Raji (cell line): Measurements from ENCODE around the gene SFMBT2.

Experiments used
- POLR2A ChIP-seq: IDR thresholded peaks from 2 replicates; pipeline ENCODE4 v1.6.1; 2011; ENCODE audit warnings: low read depth, low read length, control low read depth; ENCODE audit not compliant: insufficient read depth

Gene SFMBT2

DNA sequence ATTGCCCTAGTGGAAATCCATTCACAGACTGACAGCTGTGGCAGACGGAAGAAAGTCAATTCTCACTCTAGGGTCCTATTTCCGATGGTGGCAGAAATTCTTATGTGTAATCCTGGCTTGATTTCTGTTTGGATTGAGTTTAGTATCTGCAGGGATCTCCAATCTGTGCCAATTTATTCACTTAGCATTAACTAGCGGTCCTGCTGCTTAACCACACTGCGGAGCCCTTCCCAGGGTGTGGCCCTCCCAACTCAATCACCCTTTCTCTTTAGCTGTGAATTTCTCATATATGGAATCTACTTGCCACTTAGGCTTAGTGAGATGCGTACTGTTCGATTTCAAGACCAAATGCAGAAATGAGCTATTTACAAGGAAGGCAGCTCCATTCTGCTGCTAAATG lies 215.7 kb downstream of the SFMBT2 start:
- no peak for TF ChIP-seq POLR2A

DNA sequence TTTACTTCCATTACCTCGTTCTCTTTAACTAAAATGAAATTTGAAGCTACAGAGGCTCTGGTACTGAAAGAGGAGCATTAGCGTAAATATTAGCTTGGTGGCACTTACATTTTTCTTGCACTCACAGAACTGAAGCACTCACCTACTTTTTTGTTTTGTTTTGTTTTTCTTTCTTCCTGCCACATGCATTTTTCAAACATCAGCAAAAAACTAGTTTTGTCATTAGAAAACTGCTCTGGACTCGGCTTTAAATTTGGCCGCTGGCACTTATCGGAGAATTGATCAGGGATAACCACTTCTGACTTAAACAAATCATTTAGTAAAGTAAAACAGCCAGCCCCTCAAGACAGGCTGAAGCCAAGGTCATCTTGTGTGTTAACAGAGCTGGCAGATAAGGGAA lies 216.3 kb downstream of the SFMBT2 start:
- TF ChIP-seq POLR2A = no peak

DNA sequence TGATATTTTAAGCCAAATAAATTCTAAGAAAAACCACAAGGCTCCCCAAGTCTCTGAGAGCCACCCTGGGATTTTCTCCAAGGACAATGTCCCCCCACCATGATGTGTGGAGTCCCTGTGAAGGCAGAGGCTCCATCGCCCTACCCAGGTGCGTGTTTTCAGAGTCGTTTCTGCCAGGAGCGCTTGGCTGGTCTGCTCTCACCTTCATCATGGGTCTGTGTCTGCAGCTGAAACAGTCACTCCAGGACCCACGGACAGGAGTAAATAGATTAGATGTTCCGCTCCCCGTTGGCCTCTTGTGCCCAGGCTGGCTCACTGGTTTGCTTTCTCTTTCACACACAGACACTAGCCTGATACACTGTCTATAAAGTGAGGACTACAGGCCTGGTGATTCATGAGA lies 217.5 kb downstream of the SFMBT2 start:
- TF ChIP-seq POLR2A = no peak

DNA sequence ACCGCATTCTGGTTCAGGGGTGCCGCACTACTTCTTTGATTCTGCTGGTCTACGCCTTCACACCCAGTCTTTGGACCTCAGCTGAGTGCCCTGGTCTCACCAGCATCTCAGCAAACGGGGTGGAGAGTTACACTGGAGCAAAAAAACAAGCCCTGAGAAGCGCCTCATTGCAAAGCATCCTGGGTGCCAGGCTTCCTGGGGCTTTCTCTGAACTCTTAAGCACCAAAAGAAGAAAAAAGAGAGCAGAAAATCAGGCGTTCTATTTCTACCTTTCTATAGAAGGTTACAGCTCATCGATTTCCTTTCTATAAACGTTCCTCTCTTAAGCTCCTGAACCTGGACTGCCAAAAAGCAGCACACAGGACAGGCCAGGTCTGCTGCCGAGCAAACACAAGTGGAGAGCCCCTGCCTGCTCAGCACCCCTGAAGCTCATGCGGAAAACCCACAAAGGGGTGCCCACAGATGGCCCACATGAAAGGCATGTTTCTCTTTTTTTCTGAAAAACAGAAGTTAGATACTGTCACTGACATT lies 217.9 kb downstream of the SFMBT2 start:
- TF ChIP-seq POLR2A = no peak

DNA sequence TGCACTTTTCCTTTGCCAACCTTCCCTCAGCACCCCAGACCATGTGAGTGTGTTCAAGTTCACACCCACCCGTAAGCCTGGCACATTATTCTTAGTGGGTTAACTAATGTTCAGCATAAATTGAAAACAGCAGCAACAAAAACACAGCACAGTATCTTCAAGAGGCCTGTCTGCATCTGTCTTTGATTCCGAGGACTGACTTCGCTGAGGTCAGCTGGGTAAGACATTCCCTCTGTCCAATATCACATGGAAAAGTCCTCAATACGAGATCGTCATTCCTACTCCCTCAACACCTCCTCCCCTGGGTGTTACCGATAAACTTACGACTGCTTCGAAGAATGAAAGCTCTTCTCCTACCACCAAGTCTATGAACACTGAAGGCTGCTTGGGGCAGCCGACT lies 218.8 kb downstream of the SFMBT2 start:
- no peak for TF ChIP-seq POLR2A

DNA sequence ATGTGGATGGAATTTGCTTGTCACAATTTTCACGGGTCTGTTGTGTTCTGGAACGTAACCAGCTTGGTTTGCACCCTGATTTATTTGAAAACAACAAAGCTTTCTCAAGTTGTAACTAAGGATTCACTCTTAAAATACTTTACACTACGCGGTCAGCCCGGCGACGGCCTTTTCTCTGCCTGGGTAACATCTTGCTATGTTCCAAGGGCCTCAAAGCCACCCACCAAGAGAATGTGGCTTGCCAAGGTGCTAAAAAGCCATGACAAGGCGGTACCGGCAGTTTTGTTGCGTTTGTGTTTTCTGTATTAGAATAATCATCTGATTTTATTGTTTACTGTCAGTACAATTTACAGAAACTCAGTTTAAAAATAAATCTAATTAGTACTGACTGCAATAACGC lies 220.9 kb downstream of the SFMBT2 start:
- no peak for TF ChIP-seq POLR2A

DNA sequence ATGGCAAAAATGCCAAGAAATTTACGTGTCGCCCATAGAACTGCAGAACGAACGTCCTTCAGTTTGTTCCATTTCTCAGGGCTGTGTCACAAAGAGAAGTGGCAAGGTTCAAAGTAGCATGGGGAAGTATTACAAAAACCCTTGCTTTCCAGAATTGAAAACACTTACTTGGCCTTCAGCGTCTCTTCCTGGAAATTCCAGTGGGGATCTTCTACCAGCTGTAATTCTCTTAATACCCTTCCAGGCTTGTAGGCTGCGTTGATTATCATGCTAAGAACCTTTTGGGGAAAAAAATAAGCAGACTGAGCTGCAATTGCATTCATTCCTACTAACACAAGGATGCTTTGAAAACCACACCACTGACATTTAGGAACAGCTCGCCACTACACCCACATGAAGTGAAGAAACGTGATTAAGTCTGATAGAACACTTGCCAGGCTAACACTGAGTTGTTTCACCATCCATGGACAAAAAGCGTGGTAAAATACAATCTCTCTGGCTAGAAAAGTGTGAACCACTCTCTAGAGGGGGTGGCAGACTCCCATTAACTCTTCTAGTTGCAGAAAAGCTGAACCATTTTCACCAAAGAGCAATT lies 222.3 kb downstream of the SFMBT2 start:
- no peak for TF ChIP-seq POLR2A

DNA sequence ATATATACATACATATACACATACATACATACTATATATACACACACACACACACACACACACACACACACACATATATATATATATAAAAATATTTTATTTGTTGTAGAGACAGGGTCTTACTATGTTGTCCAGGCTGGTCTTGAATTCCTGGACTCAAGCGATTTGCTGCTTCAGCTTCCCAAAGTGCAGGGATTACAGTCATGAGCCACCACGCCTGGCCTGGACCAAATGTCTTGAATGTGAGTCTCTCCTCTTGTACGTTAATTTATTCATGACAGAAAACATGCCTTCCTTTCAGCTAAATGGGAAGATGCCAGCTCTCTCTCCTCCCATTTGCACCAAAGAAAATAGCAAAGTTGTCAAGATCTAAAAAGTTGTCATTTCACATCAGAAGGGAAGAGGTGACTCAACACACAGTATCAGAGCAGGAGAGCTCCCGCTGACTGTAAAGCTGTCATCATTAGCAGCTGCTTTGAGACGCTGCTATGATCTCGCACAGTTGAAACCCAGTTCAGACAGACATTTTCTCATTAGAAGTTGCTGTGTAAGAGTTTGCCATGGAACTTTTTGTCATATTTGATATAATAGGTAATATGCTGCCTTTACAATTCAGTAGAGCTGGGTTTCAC lies 224.3 kb downstream of the SFMBT2 start:
- no peak for TF ChIP-seq POLR2A

DNA sequence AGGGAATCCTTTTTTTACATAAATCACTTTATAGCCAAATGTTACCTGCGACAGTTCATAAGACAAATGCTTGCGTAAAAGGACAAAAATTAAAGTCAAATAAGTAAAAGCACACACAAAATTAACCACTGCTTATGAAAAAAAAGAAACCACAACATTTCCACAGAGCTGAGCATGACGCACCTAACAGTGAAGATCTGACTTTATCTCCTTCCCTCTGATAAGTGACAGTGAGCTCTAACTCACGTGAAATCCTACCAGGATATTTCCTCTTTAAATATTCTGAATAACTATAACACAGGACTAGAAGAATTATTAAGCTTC lies 225.5 kb downstream of the SFMBT2 start:
- no peak for TF ChIP-seq POLR2A

DNA sequence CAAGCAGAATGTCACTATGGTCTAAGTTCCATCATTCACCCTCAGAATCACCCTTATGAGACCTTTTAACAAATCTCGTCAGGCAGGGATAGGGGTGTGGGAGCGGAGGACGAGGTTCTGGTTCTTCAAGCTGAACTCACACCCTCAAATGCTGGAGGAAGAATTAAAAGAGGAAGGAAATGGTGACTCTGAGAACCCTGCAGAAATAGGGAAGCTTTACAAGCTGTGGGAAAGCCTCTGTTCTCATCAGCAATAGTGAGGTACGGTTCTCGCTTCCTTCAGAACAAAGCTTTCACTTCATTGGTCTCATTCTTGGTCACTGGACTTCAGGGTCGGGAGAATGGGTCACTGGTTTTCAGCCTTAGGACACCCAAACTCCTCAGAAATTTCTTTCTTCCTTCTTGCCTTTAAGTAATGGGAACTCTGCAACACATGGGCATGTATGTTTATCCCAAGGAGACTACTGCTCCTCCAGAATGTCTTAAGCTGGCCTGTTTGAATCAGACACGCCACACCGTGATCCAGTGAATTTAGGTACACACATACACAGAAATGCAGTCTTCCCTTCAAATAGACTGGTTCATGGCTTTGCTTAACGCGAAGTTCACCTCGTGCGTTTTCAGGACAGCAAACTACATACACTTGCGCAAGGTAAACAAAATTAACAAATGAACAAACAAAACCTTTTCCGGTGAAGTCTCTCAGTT lies 226.0 kb downstream of the SFMBT2 start:
- TF ChIP-seq POLR2A = no peak

DNA sequence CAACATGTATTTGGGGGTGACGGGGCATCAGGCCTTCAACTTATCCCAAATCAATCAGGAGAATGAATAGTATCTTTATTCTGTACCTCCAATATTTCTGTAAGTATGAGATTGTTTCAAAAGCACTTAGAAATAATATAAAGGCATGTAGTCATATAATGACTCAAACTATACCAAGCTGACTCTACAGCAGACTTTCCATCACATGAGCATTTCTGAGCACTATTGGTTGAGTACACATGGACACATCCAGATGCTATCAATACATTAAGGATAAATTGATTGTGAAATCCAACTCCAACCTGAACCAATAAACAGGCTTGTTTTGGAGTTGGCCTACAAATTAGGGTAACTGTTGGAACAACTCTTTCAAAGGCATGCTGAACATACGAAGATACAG lies 229.4 kb downstream of the SFMBT2 start:
- TF ChIP-seq POLR2A = no peak

DNA sequence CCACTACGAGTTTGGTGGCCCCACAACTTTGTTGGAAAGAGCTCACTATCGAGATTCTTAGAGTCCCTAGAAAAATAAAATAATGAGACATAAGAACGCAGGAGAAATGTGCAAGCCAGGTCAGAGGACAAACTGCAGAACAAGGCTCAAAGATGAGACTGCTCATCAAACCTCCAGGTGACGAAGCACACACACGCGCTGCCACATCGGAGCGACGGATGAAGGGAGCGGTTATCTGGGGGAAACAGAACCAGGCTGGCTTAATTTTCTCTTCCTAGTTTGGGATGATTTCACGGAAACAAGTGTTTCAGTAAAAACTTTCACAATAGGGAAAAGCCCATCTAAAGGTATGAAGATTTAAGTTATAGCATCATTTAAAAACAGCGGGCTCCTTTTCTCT lies 231.3 kb downstream of the SFMBT2 start:
- TF ChIP-seq POLR2A = no peak

DNA sequence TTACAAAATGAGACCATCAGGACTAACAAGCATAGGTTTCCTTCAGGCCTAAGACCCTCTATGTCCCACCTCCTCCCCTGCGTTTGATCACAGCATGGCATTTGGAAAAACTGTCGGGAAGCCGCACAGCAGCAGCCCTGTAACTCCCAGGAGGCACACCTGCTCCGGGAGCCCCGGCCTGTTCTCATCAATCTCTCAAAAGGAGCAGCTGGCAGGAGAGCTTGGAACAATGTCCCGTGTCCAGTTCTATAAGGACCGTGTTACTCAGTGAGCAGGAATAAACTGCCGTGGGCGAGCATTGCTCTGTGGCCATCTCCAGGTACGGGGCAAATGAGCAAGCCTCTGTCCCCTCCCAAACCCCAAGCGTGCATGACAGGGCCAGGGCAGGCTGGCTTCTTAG lies 236.9 kb downstream of the SFMBT2 start:
- no peak for TF ChIP-seq POLR2A

DNA sequence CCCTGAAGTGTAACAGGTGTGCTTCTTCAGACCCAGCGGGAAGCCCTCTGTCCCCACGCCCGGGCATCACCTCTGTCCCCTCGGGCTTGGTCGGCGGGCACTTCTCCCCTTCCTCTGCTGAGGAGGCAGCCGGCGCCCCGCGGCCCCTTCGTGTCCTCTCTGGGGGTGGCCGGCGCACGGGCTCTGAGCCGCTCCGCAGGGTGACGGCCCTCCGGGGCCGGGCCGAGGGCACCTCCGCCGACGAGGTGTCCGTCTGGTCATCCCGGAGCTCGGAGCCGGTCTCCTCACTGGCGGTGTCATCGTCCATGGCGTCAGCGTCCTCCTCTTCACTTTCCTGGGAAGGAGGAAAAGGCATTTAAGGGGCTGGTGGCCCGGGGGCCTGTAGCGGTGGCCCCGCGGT lies 239.0 kb downstream of the SFMBT2 start:
- TF ChIP-seq POLR2A = no peak

DNA sequence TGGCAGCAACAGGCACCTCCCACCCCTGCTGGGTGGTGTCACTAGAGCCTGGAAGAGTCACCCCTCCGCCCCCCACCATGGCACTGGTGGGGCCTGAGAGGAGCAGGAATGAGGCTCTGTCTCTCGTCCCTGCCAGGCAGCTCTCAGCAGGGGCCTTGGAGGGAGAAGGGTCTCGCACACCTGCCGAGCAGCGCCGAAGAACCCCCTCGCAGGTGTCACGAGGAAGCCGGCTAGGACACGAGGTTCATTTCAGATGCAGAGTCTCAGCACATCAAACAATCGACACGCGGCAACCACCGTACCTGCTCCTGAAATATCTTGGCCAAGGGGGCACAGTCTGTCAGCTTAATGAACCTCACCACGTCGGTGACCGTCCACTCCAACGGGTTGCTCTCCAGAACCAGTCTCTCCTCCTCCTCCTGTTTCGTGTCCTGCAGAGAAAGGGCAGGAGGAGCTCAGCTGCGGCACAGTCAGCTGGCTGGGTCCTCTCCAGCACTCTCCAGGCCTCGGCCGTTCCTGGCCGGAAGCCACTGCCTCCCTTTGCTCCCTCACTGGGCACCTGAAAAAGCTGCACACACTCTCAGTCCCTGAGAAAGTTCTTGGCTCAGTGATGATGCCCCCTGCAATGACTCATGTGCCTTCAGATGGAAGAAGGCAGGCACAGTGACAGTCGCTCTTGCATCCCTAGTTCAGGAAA lies 240.1 kb downstream of the SFMBT2 start:
- no peak for TF ChIP-seq POLR2A

DNA sequence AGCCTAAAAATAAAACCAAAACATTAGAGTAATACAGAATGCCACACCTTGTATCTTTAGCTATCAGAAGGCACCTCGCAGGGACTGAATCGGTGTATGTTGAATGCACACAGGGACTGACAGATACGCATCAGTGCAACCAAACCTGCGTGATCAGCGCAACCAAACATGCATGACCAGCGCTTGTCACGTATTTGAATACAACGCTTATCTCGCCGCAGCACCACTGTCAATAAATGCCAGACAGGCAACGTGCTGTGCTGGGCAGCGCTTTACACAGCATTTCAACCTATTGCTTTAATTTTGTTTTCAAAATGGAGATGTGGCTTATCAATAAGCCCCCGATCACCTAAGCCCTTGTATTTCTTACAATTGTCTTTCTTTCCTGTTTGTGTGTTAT lies 242.4 kb downstream of the SFMBT2 start:
- no peak for TF ChIP-seq POLR2A

DNA sequence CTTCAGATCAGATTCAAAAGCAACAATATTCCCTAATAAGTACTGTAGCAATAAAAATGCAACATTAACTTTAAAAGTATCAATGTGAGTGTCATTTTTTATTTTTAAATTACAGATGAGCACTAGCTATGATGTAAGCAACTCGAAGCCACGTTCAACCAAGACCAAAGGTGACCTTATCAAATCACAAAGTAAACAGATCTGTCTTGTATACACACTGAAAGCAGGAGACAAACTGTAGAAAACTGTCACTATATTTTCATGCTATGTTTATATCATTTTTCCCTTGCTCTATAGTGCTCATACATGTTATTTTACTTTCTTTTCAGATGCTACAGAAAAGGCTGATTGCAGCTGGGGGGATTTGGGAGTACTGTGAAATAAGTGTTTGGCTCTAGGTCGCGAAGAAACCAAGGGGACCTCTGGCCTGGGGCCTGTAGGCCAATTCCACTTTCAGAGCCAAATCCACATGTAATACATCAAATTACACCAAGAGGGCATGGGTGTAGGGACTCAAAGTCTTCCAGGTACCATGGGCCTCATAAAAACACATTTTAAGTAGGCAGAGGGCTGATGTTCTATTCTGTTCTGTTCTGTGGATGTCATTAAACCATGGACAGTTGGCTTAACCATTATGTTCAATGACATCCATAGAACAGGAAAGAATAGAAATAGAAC lies 245.2 kb downstream of the SFMBT2 start:
- no peak for TF ChIP-seq POLR2A
